Activated CD8-positive, alpha-beta T cell treated with anti-CD3 and anti-CD28 coated beads for 36 hours (primary cell): ENCODE results near the gene GPR3. TPM values are rescaled to one million over a fixed set of nuclear protein-coding genes. Genes with fewer than 3 reads are reported as not detected.

ENCODE experiments used
- ATAC-seq: fragments of 200-7000 bp; cut with Tn5 transposase; one replicate; pipeline ENCODE4 v1.10.0; 2021; ENCODE audit warnings: mild to moderate bottlenecking, moderate library complexity
- CTCF ChIA-PET: fragments of 350-600 bp; sonication (Branson Sonifier 250); formaldehyde crosslinking; loops from one replicate; lab custom pipeline; 2021; ENCODE audit warnings: antibody characterized with exemption; lab: Charles Lee
- POLR2A ChIA-PET: fragments of 350-600 bp; sonication (Branson Sonifier 250); formaldehyde crosslinking; loops from one replicate; lab custom pipeline; 2021; ENCODE audit warnings: antibody characterized with exemption; lab: Charles Lee
- DNase-seq: peaks from one replicate; pipeline ENCODE4 v3.0.0-alpha.2; 2020
- H3K27ac Mint-ChIP-seq: one replicate; pipeline ENCODE4 v1.8.0; 2021; ENCODE audit warnings: mild to moderate bottlenecking, mixed read lengths
- H3K27me3 Mint-ChIP-seq: one replicate; pipeline ENCODE4 v1.8.0; 2021; ENCODE audit warnings: mixed read lengths
- H3K36me3 Mint-ChIP-seq: one replicate; pipeline ENCODE4 v1.8.0; 2021; ENCODE audit warnings: low read depth, mixed read lengths
- H3K4me1 Mint-ChIP-seq: one replicate; pipeline ENCODE4 v1.8.0; 2021; ENCODE audit warnings: low read depth, mixed read lengths
- H3K4me3 Mint-ChIP-seq: one replicate; pipeline ENCODE4 v1.8.0; 2021; ENCODE audit warnings: mild to moderate bottlenecking, moderate library complexity, mixed read lengths
- H3K9me3 Mint-ChIP-seq: one replicate; pipeline ENCODE4 v1.8.0; 2021; ENCODE audit warnings: mixed read lengths
- intact Hi-C: fragments of 100-400 bp; cut with micrococcal nuclease; formaldehyde crosslinking; loops from one replicate; pipeline ENCODE4 v1.10.0; 2022
- total RNA-seq, 2 experiments: library from RNA; stranded (reverse); gene quantifications; one replicate each; pipeline ENCODE4 v1.2.3, GENCODE V29; 2021
- TF ChIP-seq, protein P1 (sequence below): fragments of 200-600 bp; IDR thresholded peaks from one replicate; pipeline ENCODE4 v1.8.0; 2022; ENCODE audit warnings: antibody characterized with exemption, mild to moderate bottlenecking

Gene GPR3, protein sequence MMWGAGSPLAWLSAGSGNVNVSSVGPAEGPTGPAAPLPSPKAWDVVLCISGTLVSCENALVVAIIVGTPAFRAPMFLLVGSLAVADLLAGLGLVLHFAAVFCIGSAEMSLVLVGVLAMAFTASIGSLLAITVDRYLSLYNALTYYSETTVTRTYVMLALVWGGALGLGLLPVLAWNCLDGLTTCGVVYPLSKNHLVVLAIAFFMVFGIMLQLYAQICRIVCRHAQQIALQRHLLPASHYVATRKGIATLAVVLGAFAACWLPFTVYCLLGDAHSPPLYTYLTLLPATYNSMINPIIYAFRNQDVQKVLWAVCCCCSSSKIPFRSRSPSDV
- total RNA-seq, result 1 to 10 TPM; 1.1 to 1.7 TPM

DNA sequence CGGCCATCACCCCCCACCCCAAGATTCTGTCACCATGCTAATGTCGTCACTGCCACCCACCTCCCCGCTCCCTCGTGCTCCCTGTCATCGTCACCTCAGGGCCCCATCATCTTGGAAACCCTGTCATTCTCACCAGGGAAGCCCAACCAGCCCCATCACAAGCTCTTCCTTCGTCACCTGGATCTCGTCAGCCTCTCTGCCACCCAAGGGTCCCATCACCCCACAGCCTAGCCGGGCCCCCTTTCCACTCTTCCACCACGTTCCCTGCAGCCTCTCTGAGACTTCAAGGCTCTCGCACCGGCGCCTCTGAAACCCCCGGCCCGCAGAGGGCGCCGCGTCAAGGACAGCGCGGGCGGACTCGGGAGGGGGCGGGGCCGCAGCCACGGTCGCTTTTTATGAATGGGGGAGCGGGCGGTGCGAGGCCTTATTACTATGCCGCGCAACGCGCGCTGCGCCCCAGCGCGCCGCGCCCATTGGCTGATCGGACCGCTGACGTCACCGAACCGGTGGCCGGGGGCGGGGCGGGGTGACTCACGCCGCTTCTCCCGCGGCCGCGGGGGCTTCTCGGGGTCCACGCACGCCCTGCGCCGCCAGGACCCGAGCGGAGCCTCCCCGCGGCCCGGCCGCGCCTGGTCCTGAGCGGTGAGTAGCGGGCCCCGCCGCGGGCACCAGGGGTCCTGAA is at the start of gene GPR3:
GPR3 (plus strand) TSS at position 527 of the 682 bp plus-strand sequence. CDS start 1,177 bp downstream, outside the sequence.
- DNase-seq (peak; percentile 96), ATAC-seq (peak; percentile 92)
- Mint-ChIP-seq H3K27me3 (no peaks in the 10 kb centered on the region), H3K27ac (peak within 1 kb of the TSS; percentile 89), H3K4me3 (peak within 1 kb of the TSS; percentile 65), H3K36me3 (no peaks in the 10 kb centered on the region), H3K4me1 (peaks cover 17% of the 10 kb centered on the region), H3K9me3 (no peaks in the 10 kb centered on the region)
- TF ChIP-seq, protein P1, sequence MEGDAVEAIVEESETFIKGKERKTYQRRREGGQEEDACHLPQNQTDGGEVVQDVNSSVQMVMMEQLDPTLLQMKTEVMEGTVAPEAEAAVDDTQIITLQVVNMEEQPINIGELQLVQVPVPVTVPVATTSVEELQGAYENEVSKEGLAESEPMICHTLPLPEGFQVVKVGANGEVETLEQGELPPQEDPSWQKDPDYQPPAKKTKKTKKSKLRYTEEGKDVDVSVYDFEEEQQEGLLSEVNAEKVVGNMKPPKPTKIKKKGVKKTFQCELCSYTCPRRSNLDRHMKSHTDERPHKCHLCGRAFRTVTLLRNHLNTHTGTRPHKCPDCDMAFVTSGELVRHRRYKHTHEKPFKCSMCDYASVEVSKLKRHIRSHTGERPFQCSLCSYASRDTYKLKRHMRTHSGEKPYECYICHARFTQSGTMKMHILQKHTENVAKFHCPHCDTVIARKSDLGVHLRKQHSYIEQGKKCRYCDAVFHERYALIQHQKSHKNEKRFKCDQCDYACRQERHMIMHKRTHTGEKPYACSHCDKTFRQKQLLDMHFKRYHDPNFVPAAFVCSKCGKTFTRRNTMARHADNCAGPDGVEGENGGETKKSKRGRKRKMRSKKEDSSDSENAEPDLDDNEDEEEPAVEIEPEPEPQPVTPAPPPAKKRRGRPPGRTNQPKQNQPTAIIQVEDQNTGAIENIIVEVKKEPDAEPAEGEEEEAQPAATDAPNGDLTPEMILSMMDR, result peak; percentile 43
- ChIA-PET CTCF (interaction anchor here (0.9 to 12.1 kb wide), 8 partner anchors 9 to 271 kb away, joined by 3 to 242 read pairs (median 10); partner anchors contain the start of genes CD164L2 and MAP3K6), POLR2A (interaction anchor here (1.1 to 2.2 kb wide), 4 partner anchors 11 to 92 kb away, joined by 3 to 5 read pairs (median 3); partner anchors contain the start of gene SYTL1)
- intact Hi-C loops, result loop anchor here (5.0 to 10.0 kb wide), 3 partner anchors 47 to 273 kb away; partner anchors contain the start of gene SYTL1

DNA sequence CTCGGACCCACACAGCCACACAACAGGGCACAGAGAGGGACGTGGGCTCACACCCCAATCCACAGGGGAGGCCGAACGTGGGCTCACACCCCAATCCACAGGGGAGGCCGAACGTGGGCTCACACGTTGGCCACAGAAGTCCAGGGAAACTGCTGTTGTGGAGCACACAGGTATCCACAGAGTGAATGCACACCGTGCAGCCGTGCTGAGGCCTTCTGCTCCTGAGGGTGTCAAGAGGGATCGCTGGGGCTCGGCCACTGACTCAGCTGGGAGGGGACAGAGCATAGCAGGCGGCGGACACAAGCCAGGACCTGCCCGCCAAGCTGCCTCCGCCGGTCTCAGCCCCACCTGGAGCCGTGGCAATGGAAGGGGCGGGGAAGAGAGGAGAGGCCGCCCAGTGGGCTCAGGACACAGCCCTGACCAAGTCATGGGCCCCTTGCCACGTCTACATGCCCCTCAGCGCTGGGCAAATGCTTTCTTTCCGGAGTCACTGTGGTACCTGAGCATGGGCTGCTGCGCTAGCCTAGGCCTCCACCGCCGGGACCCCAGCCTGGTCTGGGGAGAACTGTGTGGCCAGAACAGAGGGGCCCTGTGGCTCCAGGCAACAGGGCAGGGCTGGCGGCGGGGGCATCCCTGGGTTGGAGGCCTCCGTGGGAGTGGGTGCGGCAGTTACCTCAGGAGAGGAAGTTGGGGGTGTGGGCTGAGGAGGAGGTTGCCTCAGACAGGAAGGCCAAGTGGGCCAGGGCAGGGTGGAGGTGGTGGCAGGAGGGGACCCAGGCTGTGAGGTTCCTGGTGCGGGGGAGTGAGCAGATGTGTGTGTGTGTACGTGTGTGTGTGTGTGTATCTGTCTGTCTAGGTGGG is 49.4 kb upstream of the GPR3 start:
- ChIA-PET POLR2A (interaction anchor here (0.7 to 6.1 kb wide), 9 partner anchors 10 to 178 kb away, joined by 3 to 61 read pairs (median 5); no protein-coding TSS in a partner anchor), CTCF (interaction anchor here (0.6 to 8.1 kb wide), 14 partner anchors 9 to 61 kb away, joined by 3 to 91 read pairs (median 6); partner anchors contain the start of gene MAP3K6)
- H3K36me3 Mint-ChIP-seq, result peaks cover 24% of the 10 kb centered on the region
- no peaks in the 10 kb centered on the region for H3K27me3 Mint-ChIP-seq
- peak overlapping the region; percentile 89 for H3K27ac Mint-ChIP-seq
- H3K4me1 Mint-ChIP-seq, result peaks cover 44% of the 10 kb centered on the region
- TF ChIP-seq, protein P1, result no peak
- H3K4me3 Mint-ChIP-seq, result peak overlapping the region; percentile 84
- H3K9me3 Mint-ChIP-seq, result no peaks in the 10 kb centered on the region
- intact Hi-C loops, result loop anchor here (10.0 kb wide), 1 partner anchor 52 kb away; the partner anchor contains the start of gene GPR3
- ATAC-seq (peak; percentile 48), DNase-seq (peak; percentile 79)

DNA sequence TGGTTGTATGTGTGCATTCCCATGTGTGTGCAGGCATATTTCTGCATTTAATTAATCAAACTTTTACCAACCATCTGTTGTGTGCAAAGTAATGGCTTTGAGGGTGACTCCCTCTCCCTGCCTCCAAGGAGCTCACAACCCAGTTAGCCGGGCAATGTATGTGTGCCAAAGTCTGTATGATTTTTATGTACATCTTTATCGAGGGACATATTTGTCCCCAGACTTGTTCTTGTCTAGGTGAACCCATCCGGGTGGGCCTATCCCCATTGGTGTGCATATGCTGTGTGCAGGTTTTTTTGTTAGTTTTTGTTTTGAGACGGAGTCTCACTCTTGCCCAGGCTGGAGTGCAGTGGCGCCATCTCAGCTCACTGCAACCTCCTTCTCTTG is 48.8 kb upstream of the GPR3 start:
- ChIA-PET POLR2A (interaction anchor here (0.6 to 6.1 kb wide), 6 partner anchors 11 to 177 kb away, joined by 3 to 61 read pairs (median 8); no protein-coding TSS in a partner anchor), CTCF (interaction anchor here (0.6 to 8.1 kb wide), 4 partner anchors 10 to 43 kb away, joined by 3 to 91 read pairs (median 18); no protein-coding TSS in a partner anchor)
- ATAC-seq (no peak), DNase-seq (no peak)
- TF ChIP-seq, protein P1, result no peak
- H3K4me3 Mint-ChIP-seq, result peak overlapping the region; percentile 84
- H3K4me1 Mint-ChIP-seq, result peaks cover 45% of the 10 kb centered on the region
- peak overlapping the region; percentile 89 for H3K27ac Mint-ChIP-seq
- no peaks in the 10 kb centered on the region for H3K27me3 Mint-ChIP-seq
- intact Hi-C loops, result loop anchor here (10.0 kb wide), 1 partner anchor 51 kb away; the partner anchor contains the start of gene GPR3
- H3K9me3 Mint-ChIP-seq, result no peaks in the 10 kb centered on the region
- H3K36me3 Mint-ChIP-seq, result peaks cover 24% of the 10 kb centered on the region

DNA sequence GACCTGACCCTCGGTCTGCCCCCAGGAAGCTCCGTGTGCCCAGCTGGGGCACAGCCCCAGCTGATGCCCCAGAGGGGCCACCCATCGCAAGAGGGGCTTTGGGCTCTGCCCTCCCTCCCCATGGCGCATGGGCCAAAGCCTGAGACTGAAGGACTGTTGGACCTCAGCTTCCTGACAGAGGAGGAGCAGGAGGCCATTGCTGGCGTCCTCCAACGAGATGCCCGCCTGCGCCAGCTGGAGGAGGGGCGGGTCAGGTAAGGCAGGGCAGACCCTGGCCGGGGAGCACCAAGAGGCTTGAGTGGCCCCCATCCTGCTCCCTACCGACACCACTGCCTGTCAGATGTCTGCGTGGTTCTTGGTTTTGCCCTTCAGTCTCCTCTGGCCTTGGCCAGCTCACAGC is 47.1 kb upstream of the GPR3 start:
- no peaks in the 10 kb centered on the region for H3K27me3 Mint-ChIP-seq
- DNase-seq (no peak), ATAC-seq (no peak)
- peaks cover 40% of the 10 kb centered on the region for H3K4me1 Mint-ChIP-seq
- peaks cover 24% of the 10 kb centered on the region for H3K36me3 Mint-ChIP-seq
- ChIA-PET POLR2A (interaction anchor here (6.1 kb wide), 1 partner anchor 10 kb away, joined by 61 read pairs; no protein-coding TSS in a partner anchor), CTCF (interaction anchor here (0.7 to 8.1 kb wide), 5 partner anchors 11 to 49 kb away, joined by 3 to 91 read pairs (median 13); no protein-coding TSS in a partner anchor)
- H3K4me3 Mint-ChIP-seq, result no peak overlapping the region
- intact Hi-C loops, result loop anchor here (10.0 kb wide), 1 partner anchor 50 kb away; the partner anchor contains the start of gene GPR3
- TF ChIP-seq, protein P1, result no peak
- no peak overlapping the region for H3K27ac Mint-ChIP-seq
- no peaks in the 10 kb centered on the region for H3K9me3 Mint-ChIP-seq
